H9 (cell line): ENCODE measurements around the gene PARP6. TPM values are rescaled to one million over a fixed set of nuclear protein-coding genes. Genes with fewer than 3 reads are reported as not detected.

ENCODE experiments used
- DNase-seq: peaks from one replicate; pipeline ENCODE4 v3.0.0-alpha.2; 2017
- H2AFZ ChIP-seq: one replicate; pipeline ENCODE4 v1.6.1; 2013; ENCODE audit warnings: mild to moderate bottlenecking, low read length, control low read depth, moderate library complexity
- H2AK5ac ChIP-seq: 2 replicates; pipeline ENCODE4 v1.6.1; 2013; ENCODE audit warnings: low read length, control low read depth, mixed read lengths; ENCODE audit not compliant: insufficient read length
- H2BK120ac ChIP-seq: one replicate; pipeline ENCODE4 v1.6.1; 2013; ENCODE audit warnings: low read depth, mild to moderate bottlenecking, low read length, control low read depth, inconsistent platforms; ENCODE audit not compliant: poor library complexity, severe bottlenecking
- H2BK12ac ChIP-seq: 2 replicates; pipeline ENCODE4 v1.6.1; 2013; ENCODE audit warnings: low read length, control low read depth, mixed read lengths, low read depth; ENCODE audit not compliant: insufficient read length
- H2BK15ac ChIP-seq: 2 replicates; pipeline ENCODE4 v1.6.1; 2013; ENCODE audit warnings: low read depth, low read length, control low read depth
- H2BK20ac ChIP-seq: one replicate; pipeline ENCODE4 v1.6.1; 2013; ENCODE audit warnings: low read depth, mild to moderate bottlenecking, low read length, control low read depth, inconsistent platforms; ENCODE audit not compliant: poor library complexity, severe bottlenecking
- H2BK5ac ChIP-seq: 2 replicates; pipeline ENCODE4 v1.6.1; 2013; ENCODE audit warnings: low read length, control low read depth, mixed read lengths; ENCODE audit not compliant: insufficient read length
- H3K14ac ChIP-seq: 2 replicates; pipeline ENCODE4 v1.6.1; 2013; ENCODE audit warnings: low read length, control low read depth; ENCODE audit not compliant: insufficient read depth
- H3K18ac ChIP-seq: 2 replicates; pipeline ENCODE4 v1.6.1; 2013; ENCODE audit warnings: low read depth, mild to moderate bottlenecking, mixed read lengths, low read length, control low read depth; ENCODE audit not compliant: insufficient read length
- H3K23ac ChIP-seq: 2 replicates; pipeline ENCODE4 v1.6.1; 2013; ENCODE audit warnings: low read length, control low read depth, mixed read lengths, low read depth; ENCODE audit not compliant: insufficient read length
- H3K23me2 ChIP-seq: 2 replicates; pipeline ENCODE4 v1.6.1; 2013; ENCODE audit warnings: low read depth, mild to moderate bottlenecking, mixed read lengths, low read length, control low read depth; ENCODE audit not compliant: insufficient read length, poor library complexity, severe bottlenecking
- H3K27ac ChIP-seq: 2 replicates; pipeline ENCODE4 v1.5.1; 2013; ENCODE audit warnings: low read length, control low read depth, mixed read lengths, low read depth; ENCODE audit not compliant: insufficient read length
- H3K27me3 ChIP-seq: 2 replicates; pipeline ENCODE4 v1.6.1; 2013; ENCODE audit warnings: low read length, control low read depth, inconsistent platforms; ENCODE audit not compliant: insufficient read depth
- H3K4ac ChIP-seq: 2 replicates; pipeline ENCODE4 v1.6.1; 2013; ENCODE audit warnings: low read depth, mild to moderate bottlenecking, control low read depth, inconsistent platforms, low read length, moderate library complexity
- H3K4me1 ChIP-seq: 2 replicates; pipeline ENCODE4 v1.6.1; 2013; ENCODE audit warnings: low read length, control low read depth, inconsistent platforms; ENCODE audit not compliant: insufficient read depth
- H3K4me2 ChIP-seq: 2 replicates; pipeline ENCODE4 v1.6.1; 2013; ENCODE audit warnings: low read length, control low read depth, mixed read lengths; ENCODE audit not compliant: insufficient read length, insufficient read depth
- H3K56ac ChIP-seq: 2 replicates; pipeline ENCODE4 v1.6.1; 2013; ENCODE audit warnings: low read depth, mild to moderate bottlenecking, mixed read lengths, low read length, control low read depth; ENCODE audit not compliant: insufficient read length
- H3K79me1 ChIP-seq: 2 replicates; pipeline ENCODE4 v1.6.1; 2013; ENCODE audit warnings: low read depth, mild to moderate bottlenecking, moderate library complexity, low read length, control low read depth, inconsistent platforms; ENCODE audit not compliant: insufficient read depth, poor library complexity, severe bottlenecking
- H3K79me2 ChIP-seq: 2 replicates; pipeline ENCODE4 v1.6.1; 2013; ENCODE audit warnings: low read length, control low read depth, inconsistent platforms; ENCODE audit not compliant: insufficient read depth
- H3K9ac ChIP-seq: 2 replicates; pipeline ENCODE4 v1.6.1; 2013; ENCODE audit warnings: low read length, control low read depth, mixed read lengths; ENCODE audit not compliant: insufficient read length; ENCODE audit errors: extremely low read depth
- H3K9me3 ChIP-seq: one replicate; pipeline ENCODE4 v1.6.1; 2013; ENCODE audit warnings: low read depth, low read length, inconsistent platforms; ENCODE audit not compliant: control insufficient read depth
- H3T11ph ChIP-seq: one replicate; pipeline ENCODE4 v1.6.1; 2013; ENCODE audit warnings: mild to moderate bottlenecking, low read length, control low read depth, inconsistent platforms
- H4K20me1 ChIP-seq: one replicate; pipeline ENCODE4 v1.6.1; 2013; ENCODE audit not compliant: control insufficient read depth, insufficient read length, insufficient read depth
- H4K5ac ChIP-seq: 2 replicates; pipeline ENCODE4 v1.6.1; 2013; ENCODE audit warnings: low read depth, mild to moderate bottlenecking, mixed read lengths, low read length, control low read depth; ENCODE audit not compliant: insufficient read length
- H4K8ac ChIP-seq: replicated peaks from 2 replicates; pipeline ENCODE4 v1.6.1; 2013; ENCODE audit warnings: low read length, control low read depth, mixed read lengths, low read depth; ENCODE audit not compliant: insufficient read length
- H4K91ac ChIP-seq: 2 replicates; pipeline ENCODE4 v1.6.1; 2013; ENCODE audit warnings: low read depth, mild to moderate bottlenecking, moderate library complexity, mixed read lengths, low read length, control low read depth; ENCODE audit not compliant: insufficient read length
- H3K27ac Mint-ChIP-seq, 3 experiments: 2 replicates in 2 of 3; 3 replicates in 1 of 3; pipeline ENCODE4 v1.8.0; 2020 to 2021; ENCODE audit warnings: mixed read lengths in 3 of 3, mild to moderate bottlenecking in 1 of 3, moderate library complexity in 1 of 3
- H3K27me3 Mint-ChIP-seq: 2 replicates; pipeline ENCODE4 v1.8.0; 2021; ENCODE audit warnings: low read depth, mild to moderate bottlenecking, moderate library complexity, mixed read lengths
- H3K36me3 Mint-ChIP-seq, 3 experiments: 2 replicates in 2 of 3; 3 replicates in 1 of 3; pipeline ENCODE4 v1.8.0; 2020 to 2021; ENCODE audit warnings: low read depth in 3 of 3, mixed read lengths in 3 of 3; ENCODE audit not compliant: insufficient read depth in 1 of 3
- H3K4me1 Mint-ChIP-seq, 2 experiments: 2 replicates each; pipeline ENCODE4 v1.8.0; 2020; ENCODE audit warnings: mixed read lengths in 2 of 2
- H3K4me3 Mint-ChIP-seq, 2 experiments: 2 replicates in 1 of 2; 3 replicates in 1 of 2; pipeline ENCODE4 v1.8.0; 2020 to 2021; ENCODE audit warnings: mild to moderate bottlenecking in 2 of 2, mixed read lengths in 2 of 2, moderate library complexity in 1 of 2
- H3K9me3 Mint-ChIP-seq, 2 experiments: 2 replicates in 1 of 2; 3 replicates in 1 of 2; pipeline ENCODE4 v1.8.0; 2020; ENCODE audit warnings: mild to moderate bottlenecking in 2 of 2, mixed read lengths in 2 of 2, moderate library complexity in 1 of 2
- WGBS: extraction: QIAGEN DNeasy Blood & Tissue Kit; methylation state at CpG from one replicate; pipeline ENCODE4 v1.1.7; 2013; ENCODE audit warnings: missing lambda C conversion rate, low lambda C conversion rate, mixed read lengths; ENCODE audit not compliant: insufficient read length; ENCODE audit errors: extremely low coverage; 5-methylcytosine and 5-hydroxymethylcytosine counted together
- total RNA-seq: library from RNA; stranded (reverse); gene quantifications from 2 replicates; pipeline ENCODE4 v1.2.1, GENCODE V29; 2021
- TF ChIP-seq, protein P1 (sequence below): fragments of 200-600 bp; sonication (generic); conservative IDR thresholded peaks from 3 replicates; pipeline ENCODE4 v1.8.0; 2021; ENCODE audit warnings: antibody characterized with exemption, mild to moderate bottlenecking

PARP6 gene
- total RNA-seq, 1 experiment from 2014 or later, result 54.4 TPM

DNA sequence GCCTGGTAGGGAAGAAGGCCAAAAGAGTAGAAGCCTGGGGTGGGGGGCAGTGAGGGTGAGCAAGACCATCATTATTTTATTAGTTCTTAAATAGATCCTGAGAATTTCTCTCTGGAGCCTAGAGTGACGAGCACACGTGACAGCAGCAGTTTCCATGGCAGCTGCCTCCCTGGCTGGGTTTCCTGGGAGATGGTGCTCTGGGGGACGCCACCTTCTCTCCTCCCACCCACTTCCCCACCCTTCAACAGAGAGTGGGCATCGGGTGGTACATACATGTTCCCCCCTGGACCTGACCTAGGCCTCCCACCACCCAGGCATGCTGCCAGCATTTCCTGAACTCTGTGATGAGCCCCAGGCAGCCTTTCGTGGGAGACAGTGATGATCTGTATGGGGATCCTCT is 34.7 kb upstream of the PARP6 start:
- Histone ChIP-seq H3T11ph (no peak overlapping the region), H3K9me3 (no peaks in the 10 kb centered on the region), H3K18ac (no peak overlapping the region), H4K91ac (no peak overlapping the region), H3K14ac (no peak overlapping the region), H2BK15ac (no peak overlapping the region), H3K23me2 (no peaks in the 10 kb centered on the region), H4K5ac (no peak overlapping the region), H2BK120ac (no peak overlapping the region), H4K20me1 (no peaks in the 10 kb centered on the region), H3K79me2 (no peaks in the 10 kb centered on the region), H2BK12ac (no peak overlapping the region), H2BK5ac (no peak overlapping the region), H3K79me1 (no peaks in the 10 kb centered on the region), H3K23ac (no peak overlapping the region), H2BK20ac (no peak overlapping the region), H3K4me2 (no peak overlapping the region), H2AK5ac (no peak overlapping the region), H3K56ac (no peak overlapping the region), H3K27ac (no peak overlapping the region), H3K4me1 (no peaks in the 10 kb centered on the region), H4K8ac (no peak overlapping the region), H2AFZ (no peak overlapping the region), H3K9ac (no peak overlapping the region), H3K4ac (no peak overlapping the region), H3K27me3 (no peaks in the 10 kb centered on the region)
- Mint-ChIP-seq H3K4me3 (no peak overlapping the region), H3K4me1 (no peaks in the 10 kb centered on the region), H3K9me3 (no peaks in the 10 kb centered on the region), H3K27me3 (peaks cover 59% of the 10 kb centered on the region), H3K36me3 (no peaks in the 10 kb centered on the region), H3K27ac (no peak overlapping the region; a peak in 1 of 7 replicates)
- WGBS, result no CpG with 5 or more reads among the region's 5 CpGs
- TF ChIP-seq, protein P1, sequence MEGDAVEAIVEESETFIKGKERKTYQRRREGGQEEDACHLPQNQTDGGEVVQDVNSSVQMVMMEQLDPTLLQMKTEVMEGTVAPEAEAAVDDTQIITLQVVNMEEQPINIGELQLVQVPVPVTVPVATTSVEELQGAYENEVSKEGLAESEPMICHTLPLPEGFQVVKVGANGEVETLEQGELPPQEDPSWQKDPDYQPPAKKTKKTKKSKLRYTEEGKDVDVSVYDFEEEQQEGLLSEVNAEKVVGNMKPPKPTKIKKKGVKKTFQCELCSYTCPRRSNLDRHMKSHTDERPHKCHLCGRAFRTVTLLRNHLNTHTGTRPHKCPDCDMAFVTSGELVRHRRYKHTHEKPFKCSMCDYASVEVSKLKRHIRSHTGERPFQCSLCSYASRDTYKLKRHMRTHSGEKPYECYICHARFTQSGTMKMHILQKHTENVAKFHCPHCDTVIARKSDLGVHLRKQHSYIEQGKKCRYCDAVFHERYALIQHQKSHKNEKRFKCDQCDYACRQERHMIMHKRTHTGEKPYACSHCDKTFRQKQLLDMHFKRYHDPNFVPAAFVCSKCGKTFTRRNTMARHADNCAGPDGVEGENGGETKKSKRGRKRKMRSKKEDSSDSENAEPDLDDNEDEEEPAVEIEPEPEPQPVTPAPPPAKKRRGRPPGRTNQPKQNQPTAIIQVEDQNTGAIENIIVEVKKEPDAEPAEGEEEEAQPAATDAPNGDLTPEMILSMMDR, result no peak
- DNase-seq, result no peak
